Esophagus muscularis mucosa (tissue), 3 donors: ENCODE data around the gene GRPR.

Source experiments
- CTCF ChIP-seq, 3 experiments: fragments of 200-600 bp in 2 of 3; fragments of 450-650 bp in 1 of 3; sonication (generic) in 2 of 3; IDR thresholded peaks; one replicate each; pipeline ENCODE4 v1.5.1; 2017 to 2019; ENCODE audit warnings: antibody characterized with exemption in 3 of 3, mild to moderate bottlenecking in 2 of 3, moderate library complexity in 1 of 3
- POLR2A ChIP-seq: fragments of 450-650 bp; IDR thresholded peaks from one replicate; pipeline ENCODE4 v1.6.1; 2017; ENCODE audit warnings: antibody characterized with exemption, moderate library complexity, mild to moderate bottlenecking, low read depth

- TF ChIP-seq POLR2A (no peak), CTCF (IDR thresholded peaks at IDR 0.05) (no peak)
Measured at GRCh38 chrX:16202943-16203342, 79.6 kb downstream of the GRPR start.
